ENCODE data around the gene BTBD9.

Gene BTBD9

GRCh38 chr6:38171997-38172738 is 467.6 kb downstream of the BTBD9 start:
- no peaks in the 10 kb centered on the region for H3K27me3 ChIP-seq
- DNase-seq: no peak

GRCh38 chr6:38170666-38171355 is 468.9 kb downstream of the BTBD9 start:
- no peaks in the 10 kb centered on the region for H3K36me3 ChIP-seq
- no peaks in the 10 kb centered on the region for H3K9me3 ChIP-seq
- H3K4me1 ChIP-seq: peaks cover 20% of the 10 kb centered on the region
- H3K27me3 ChIP-seq: no peaks in the 10 kb centered on the region
- H3K4me3 ChIP-seq (ENCODE audit: low read depth, low read length): no peak overlapping the region
- peak; percentile 3 for DNase-seq
- TF ChIP-seq CTCF (IDR thresholded peaks at IDR 0.05; ENCODE audit: low read depth, low read length): no peak

More at GRCh38 chr6:38171997-38172738, 467.6 kb downstream of the BTBD9 start:
- H3K4me3 ChIP-seq (ENCODE audit: low read depth, low read length): no peak overlapping the region
- no peaks in the 10 kb centered on the region for H3K36me3 ChIP-seq
- TF ChIP-seq CTCF (IDR thresholded peaks at IDR 0.05; ENCODE audit: low read depth, low read length): no peak
- H3K4me1 ChIP-seq: peaks cover 20% of the 10 kb centered on the region
- H3K9me3 ChIP-seq: no peaks in the 10 kb centered on the region

GRCh38 chr6:38169977-38170526 is 469.7 kb downstream of the BTBD9 start:
- no peak for DNase-seq
- H3K9me3 ChIP-seq: no peaks in the 10 kb centered on the region
- H3K4me1 ChIP-seq: peaks cover 20% of the 10 kb centered on the region
- no peak overlapping the region for H3K4me3 ChIP-seq (ENCODE audit: low read depth, low read length)
- TF ChIP-seq CTCF (IDR thresholded peaks at IDR 0.05; ENCODE audit: low read depth, low read length): no peak
- no peaks in the 10 kb centered on the region for H3K36me3 ChIP-seq
- H3K27me3 ChIP-seq: no peaks in the 10 kb centered on the region

- Histone ChIP-seq H3K4me1 (peaks cover 20% of the 10 kb centered on the region), H3K36me3 (no peaks in the 10 kb centered on the region), H3K4me3 (ENCODE audit: low read depth, low read length) (no peak overlapping the region), H3K27me3 (no peaks in the 10 kb centered on the region), H3K9me3 (no peaks in the 10 kb centered on the region)
- no peak for DNase-seq
- peak; percentile 22; the same call in 1 of the 2 replicates for TF ChIP-seq CTCF (IDR thresholded peaks at IDR 0.05; ENCODE audit: low read depth, low read length)
Measured at GRCh38 chr6:38169221-38169976, 470.3 kb downstream of the BTBD9 start.

GRCh38 chr6:38168699-38169098 is 471.0 kb downstream of the BTBD9 start:
- H3K4me1 ChIP-seq: peaks cover 20% of the 10 kb centered on the region
- H3K36me3 ChIP-seq: no peaks in the 10 kb centered on the region
- TF ChIP-seq CTCF (IDR thresholded peaks at IDR 0.05; ENCODE audit: low read depth, low read length): no peak
- no peak overlapping the region for H3K4me3 ChIP-seq (ENCODE audit: low read depth, low read length)
- peak; percentile 49 for DNase-seq
- H3K9me3 ChIP-seq: no peaks in the 10 kb centered on the region
- H3K27me3 ChIP-seq: no peaks in the 10 kb centered on the region
